Lower lobe of right lung (tissue), 2 donors: ENCODE measurements around the gene SOWAHB. TPM values are rescaled to one million over a fixed set of nuclear protein-coding genes. Genes with fewer than 3 reads are reported as not detected.

Experiments
- ATAC-seq, 2 donors: fragments of 200-7000 bp; cut with Tn5 transposase; one replicate each; pipeline ENCODE4 v1.9.1; 2020 to 2022; ENCODE audit warnings: mild to moderate bottlenecking in 2 of 2, moderate library complexity in 2 of 2
- DNase-seq: peaks from one replicate; pipeline ENCODE4 v3.0.0-alpha.2; 2020
- H3K27ac ChIP-seq: fragments of 200-600 bp; one replicate; pipeline ENCODE4 v1.8.0; 2022
- H3K27me3 ChIP-seq: fragments of 200-600 bp; one replicate; pipeline ENCODE4 v1.8.0; 2022; ENCODE audit warnings: low read depth
- H3K36me3 ChIP-seq: fragments of 200-600 bp; one replicate; pipeline ENCODE4 v1.8.0; 2022; ENCODE audit warnings: mild to moderate bottlenecking
- H3K4me1 ChIP-seq: fragments of 200-600 bp; one replicate; pipeline ENCODE4 v1.8.0; 2022
- H3K4me3 ChIP-seq: fragments of 200-600 bp; one replicate; pipeline ENCODE4 v1.8.0; 2022; ENCODE audit warnings: mild to moderate bottlenecking
- H3K9me3 ChIP-seq: fragments of 200-600 bp; one replicate; pipeline ENCODE4 v1.8.0; 2022
- CTCF ChIP-seq: fragments of 200-600 bp; IDR thresholded peaks from one replicate; pipeline ENCODE4 v1.8.0; 2022; ENCODE audit warnings: antibody characterized with exemption, mild to moderate bottlenecking
- intact Hi-C: fragments of 100-400 bp; cut with DNase I; formaldehyde crosslinking; loops from one replicate; pipeline ENCODE4 v1.11.0; 2022
- total RNA-seq: library from RNA; stranded (reverse); fragmentation: NEBNext Ultra II Directional; extraction: Animal tissue kit (Norgen Biotek cat#: 25700); gene quantifications from one replicate; pipeline ENCODE4 v1.2.1, GENCODE V29; 2021
- donor health status: DM: no; HTN: yes; CAD: no; lungs with severe emphysema.

SOWAHB gene
- total RNA-seq, 1 donor from 2014 or later, result 2.4 TPM

GRCh38 chr4:76894537-76895255 lies 3.2 kb downstream of the SOWAHB start:
- TF ChIP-seq CTCF, result no peak
- H3K36me3 ChIP-seq, result no peaks in the 10 kb centered on the region
- no peak overlapping the region for H3K27ac ChIP-seq
- H3K27me3 ChIP-seq, result peaks cover 35% of the 10 kb centered on the region
- no peak for DNase-seq
- no peak overlapping the region for H3K4me3 ChIP-seq
- no peaks in the 10 kb centered on the region for H3K9me3 ChIP-seq
- intact Hi-C loops, result no loop called here
- H3K4me1 ChIP-seq, result peaks cover 18% of the 10 kb centered on the region
- ATAC-seq, result no peak

DNA sequence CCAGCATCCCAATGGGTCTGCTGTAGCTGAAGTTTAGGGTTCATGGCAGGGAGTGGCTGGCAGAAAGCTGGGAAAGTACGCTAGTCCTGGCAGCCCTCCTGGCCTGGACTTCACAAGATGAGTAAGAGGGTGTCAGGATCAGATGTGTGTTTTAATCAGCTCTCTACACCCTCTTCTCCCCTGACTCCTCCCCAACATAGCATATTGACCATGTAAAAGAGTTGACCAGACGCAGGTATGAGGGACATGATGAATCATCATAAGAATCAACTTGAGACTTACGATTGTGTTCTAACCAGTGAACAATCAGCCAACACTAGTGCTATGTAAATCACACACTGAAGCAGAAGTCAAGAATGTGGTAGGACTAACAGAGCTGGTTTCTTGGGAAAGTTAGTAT lies 5.3 kb downstream of the SOWAHB start:
- Histone ChIP-seq H3K27ac (no peak overlapping the region), H3K4me3 (no peak overlapping the region), H3K4me1 (peaks cover 9% of the 10 kb centered on the region), H3K27me3 (peaks cover 21% of the 10 kb centered on the region), H3K9me3 (no peaks in the 10 kb centered on the region), H3K36me3 (no peaks in the 10 kb centered on the region)
- DNase-seq, result no peak
- intact Hi-C loops, result no loop called here
- peak; percentile 70 to 74 for ATAC-seq
- no peak for TF ChIP-seq CTCF

- no peak overlapping the region for H3K27ac ChIP-seq
- no peaks in the 10 kb centered on the region for H3K9me3 ChIP-seq
- ATAC-seq (no peak), DNase-seq (no peak)
- no peak for TF ChIP-seq CTCF
- peaks cover 6% of the 10 kb centered on the region for H3K4me1 ChIP-seq
- H3K36me3 ChIP-seq, result no peaks in the 10 kb centered on the region
- H3K27me3 ChIP-seq, result peaks cover 15% of the 10 kb centered on the region
- H3K4me3 ChIP-seq, result no peak overlapping the region
- intact Hi-C loops, result no loop called here
These were observed 5.9 kb downstream of the SOWAHB start for GRCh38 chr4:76892001-76892400.

- no peaks in the 10 kb centered on the region for H3K27me3 ChIP-seq
- H3K4me1 ChIP-seq, result no peaks in the 10 kb centered on the region
- no peak for TF ChIP-seq CTCF
- intact Hi-C loops, result no loop called here
- no peaks in the 10 kb centered on the region for H3K36me3 ChIP-seq
- DNase-seq (no peak), ATAC-seq (no peak)
- H3K27ac ChIP-seq, result no peak overlapping the region
- no peak overlapping the region for H3K4me3 ChIP-seq
- H3K9me3 ChIP-seq, result no peaks in the 10 kb centered on the region
These were observed 11.0 kb downstream of the SOWAHB start for GRCh38 chr4:76886848-76887441.

DNA sequence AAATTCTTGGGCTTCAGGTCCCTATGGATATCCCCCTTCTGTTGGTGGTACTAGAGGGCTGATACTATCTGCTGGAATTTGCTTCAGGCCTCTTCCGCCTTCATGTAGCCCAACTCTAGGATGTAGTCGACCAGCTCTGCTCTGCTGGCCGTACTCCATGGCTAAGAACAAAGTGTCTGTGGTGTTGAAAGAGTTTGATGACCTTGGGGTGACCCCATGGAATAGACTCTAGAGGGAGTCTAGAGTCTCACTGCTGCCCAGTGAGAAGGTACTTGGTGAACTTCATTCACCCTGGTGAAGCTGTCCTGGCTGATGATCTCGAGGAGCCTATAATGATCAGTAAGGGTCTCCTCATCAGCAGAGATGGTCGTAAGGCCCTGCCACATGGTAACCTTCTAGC lies 11.7 kb downstream of the SOWAHB start:
- Histone ChIP-seq H3K4me3 (no peak overlapping the region), H3K4me1 (no peaks in the 10 kb centered on the region), H3K27ac (no peak overlapping the region), H3K9me3 (no peaks in the 10 kb centered on the region), H3K27me3 (no peaks in the 10 kb centered on the region), H3K36me3 (no peaks in the 10 kb centered on the region)
- no peak for TF ChIP-seq CTCF
- intact Hi-C loops, result no loop called here
- no peak for DNase-seq
- ATAC-seq, result no peak
